ENCODE measurements around the gene CMC1. TPM values are rescaled to one million over a fixed set of nuclear protein-coding genes. Genes with fewer than 3 reads are reported as not detected.

The CMC1 gene
- total RNA-seq, 1 experiment from 2014 or later = 16.5 TPM

DNA sequence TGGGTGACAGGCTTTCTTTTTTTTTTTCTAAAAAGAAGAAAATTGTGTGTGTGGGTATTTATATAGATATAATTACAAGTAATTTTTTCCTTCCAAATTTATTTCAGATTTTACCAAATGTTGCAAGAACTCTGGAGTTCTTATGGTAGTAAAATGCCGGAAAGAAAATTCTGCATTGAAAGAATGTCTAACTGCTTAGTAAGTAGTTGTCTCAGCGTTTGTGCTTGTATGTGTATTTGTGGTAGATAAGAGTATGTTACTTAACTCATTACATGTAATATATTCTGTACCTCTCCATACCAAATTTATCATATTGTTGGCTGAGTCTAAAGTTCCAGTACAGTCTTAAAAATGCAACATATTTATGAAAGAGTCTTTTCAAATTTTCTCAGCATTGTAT is 74.8 kb downstream of the CMC1 start:
- peaks cover 5 to 6% of the 10 kb centered on the region in 2 experiments; a peak in 2 of 4 replicates for H3K4me1 Mint-ChIP-seq
- Histone ChIP-seq H3K9me3 (ENCODE audit: control insufficient read depth, low read depth, low read length) (no peaks in the 10 kb centered on the region), H3K14ac (ENCODE audit: insufficient read depth, low read length) (no peak overlapping the region), H3K4me1 (ENCODE audit: insufficient read depth, low read length) (no peaks in the 10 kb centered on the region), H4K20me1 (ENCODE audit: control insufficient read depth, insufficient read depth, insufficient read length) (no peaks in the 10 kb centered on the region), H4K5ac (ENCODE audit: insufficient read length, low read depth, low read length) (no peak overlapping the region), H3T11ph (ENCODE audit: low read length) (no peak overlapping the region), H2BK5ac (ENCODE audit: insufficient read length, low read length) (no peak overlapping the region), H4K8ac (replicated peaks; ENCODE audit: insufficient read length, low read depth, low read length) (no peak overlapping the region), H2BK20ac (ENCODE audit: low read depth, low read length, poor library complexity, severe bottlenecking) (no peak overlapping the region), H2BK12ac (ENCODE audit: insufficient read length, low read depth, low read length) (no peak overlapping the region), H2BK15ac (ENCODE audit: low read depth, low read length) (no peak overlapping the region), H3K79me2 (ENCODE audit: insufficient read depth, low read length) (no peaks in the 10 kb centered on the region), H3K4ac (ENCODE audit: low read depth, low read length) (no peak overlapping the region), H3K79me1 (ENCODE audit: insufficient read depth, low read depth, low read length, poor library complexity, severe bottlenecking) (no peaks in the 10 kb centered on the region), H3K4me2 (ENCODE audit: insufficient read depth, insufficient read length, low read length) (no peak overlapping the region), H3K27ac (ENCODE audit: insufficient read length, low read depth, low read length) (no peak overlapping the region), H3K56ac (ENCODE audit: insufficient read length, low read depth, low read length) (no peak overlapping the region), H2BK120ac (ENCODE audit: low read depth, low read length, poor library complexity, severe bottlenecking) (no peak overlapping the region), H3K18ac (ENCODE audit: insufficient read length, low read depth, low read length) (no peak overlapping the region), H3K27me3 (ENCODE audit: insufficient read depth, low read length) (no peaks in the 10 kb centered on the region), H3K9ac (ENCODE audit: extremely low read depth, insufficient read length, low read length) (no peak overlapping the region), H2AK5ac (ENCODE audit: insufficient read length, low read length) (no peak overlapping the region), H3K23ac (ENCODE audit: insufficient read length, low read depth, low read length) (no peak overlapping the region), H2AFZ (ENCODE audit: low read length) (no peak overlapping the region), H3K23me2 (ENCODE audit: insufficient read length, low read depth, low read length, poor library complexity, severe bottlenecking) (no peaks in the 10 kb centered on the region), H4K91ac (ENCODE audit: insufficient read length, low read depth, low read length) (no peak overlapping the region)
- H3K9me3 Mint-ChIP-seq = no peaks in the 10 kb centered on the region
- WGBS (ENCODE audit: extremely low coverage, insufficient read length, low lambda C conversion rate) = no CpG with 5 or more reads among the region's 2 CpGs
- no peaks in the 10 kb centered on the region for H3K27me3 Mint-ChIP-seq (ENCODE audit: low read depth)
- no peak for TF ChIP-seq CTCF (conservative IDR thresholded peaks at IDR 0.05)
- H3K36me3 Mint-ChIP-seq (ENCODE audit: insufficient read depth in 1 of 3, low read depth in 3 of 3) = peaks cover 0 to 12% (median 4%) of the 10 kb centered on the region in 3 experiments; a peak in 3 of 7 replicates
- no peak overlapping the region for H3K4me3 Mint-ChIP-seq
- no peak overlapping the region for H3K27ac Mint-ChIP-seq
- no peak for DNase-seq

Measured in H9 (cell line).